HepG2 (cell line): ENCODE data around the gene OSM. TPM values are rescaled to one million over a fixed set of nuclear protein-coding genes. Genes with fewer than 3 reads are reported as not detected.

Source experiments
- ADNP ChIP-seq: sonication (generic); formaldehyde crosslinking; IDR thresholded peaks from 2 replicates; pipeline ENCODE4 v1.4.0; 2020; ENCODE audit warnings: missing genetic modification reagents
- ASH2L ChIP-seq: fragments of 300-600, 200-600 bp; sonication (generic); IDR thresholded peaks from 2 replicates; pipeline ENCODE4 v1.7.0; 2017; ENCODE audit warnings: low read depth, mild to moderate bottlenecking, moderate library complexity, mixed read lengths, low read length; ENCODE audit not compliant: insufficient read length
- E2F2 ChIP-seq: sonication (generic); formaldehyde crosslinking; IDR thresholded peaks from 2 replicates; pipeline ENCODE4 v1.4.0; 2020; ENCODE audit warnings: missing genetic modification reagents, borderline replicate concordance
- ERF ChIP-seq: IDR thresholded peaks from 2 replicates; pipeline ENCODE4 v1.6.1; 2018; ENCODE audit warnings: missing biosample characterization, missing genetic modification reagents
- HDAC2 ChIP-seq: sonication (generic); formaldehyde crosslinking; IDR thresholded peaks from 2 replicates; pipeline ENCODE4 v1.4.0; 2020; ENCODE audit warnings: missing genetic modification reagents
- HMGXB4 ChIP-seq, 2 experiments: sonication (generic) in 1 of 2; formaldehyde crosslinking in 1 of 2; IDR thresholded peaks; 2 replicates each; pipeline versions ENCODE4 v1.4.0 to v1.6.1; 2018 to 2020; ENCODE audit warnings: missing genetic modification reagents in 2 of 2, borderline replicate concordance in 1 of 2, low read depth in 1 of 2, mild to moderate bottlenecking in 1 of 2, missing biosample characterization in 1 of 2
- KAT8 ChIP-seq: IDR thresholded peaks from 2 replicates; pipeline ENCODE4 v1.6.1; 2016; ENCODE audit warnings: missing genetic modification reagents, missing compliant biosample characterization
- KLF12 ChIP-seq: sonication (generic); formaldehyde crosslinking; IDR thresholded peaks from 2 replicates; pipeline ENCODE4 v1.4.0; 2020; ENCODE audit warnings: missing genetic modification reagents, borderline replicate concordance
- PCBP1 ChIP-seq: fragments of 200-400 bp; formaldehyde crosslinking; IDR thresholded peaks from 2 replicates; pipeline ENCODE4 v1.6.1; 2017; ENCODE audit warnings: mild to moderate bottlenecking, low read depth, low read length, borderline replicate concordance
- RAD21 ChIP-seq: fragments of 450-650 bp; formaldehyde crosslinking; IDR thresholded peaks from 2 replicates; pipeline ENCODE4 v1.5.0; 2020; ENCODE audit warnings: mild to moderate bottlenecking
- SPEN ChIP-seq: sonication (generic); formaldehyde crosslinking; IDR thresholded peaks from 2 replicates; pipeline ENCODE4 v1.5.1; 2020; ENCODE audit warnings: low read depth, mild to moderate bottlenecking, missing genetic modification reagents
- STAG1 ChIP-seq: sonication (generic); formaldehyde crosslinking; IDR thresholded peaks from 2 replicates; pipeline ENCODE4 v1.4.0; 2020; ENCODE audit warnings: missing genetic modification reagents
- TFE3 ChIP-seq: IDR thresholded peaks from 2 replicates; pipeline ENCODE4 v1.6.1; 2016
- XRCC5 ChIP-seq: fragments of 200-400 bp; formaldehyde crosslinking; optimal IDR thresholded peaks from 2 replicates; pipeline ENCODE3; 2017; ENCODE audit warnings: mild to moderate bottlenecking, low read length
- ZFP91 ChIP-seq: sonication (generic); formaldehyde crosslinking; IDR thresholded peaks from 2 replicates; pipeline ENCODE4 v1.9.0; 2022; ENCODE audit warnings: missing genetic modification reagents, mild to moderate bottlenecking, borderline replicate concordance
- ZNF160 ChIP-seq: sonication (generic); formaldehyde crosslinking; IDR thresholded peaks from 2 replicates; pipeline ENCODE4 v1.8.0; 2022; ENCODE audit warnings: mild to moderate bottlenecking, inconsistent platforms, missing genetic modification reagents
- ZNF274 ChIP-seq: sonication (generic); formaldehyde crosslinking; IDR thresholded peaks from 2 replicates; pipeline ENCODE4 v1.5.1; 2020; ENCODE audit warnings: mild to moderate bottlenecking, missing genetic modification reagents
- ZNF292 ChIP-seq: sonication (generic); formaldehyde crosslinking; IDR thresholded peaks from 2 replicates; pipeline ENCODE4 v1.8.1; 2022; ENCODE audit warnings: mild to moderate bottlenecking, low read depth, missing genetic modification reagents, borderline replicate concordance
- ZNF674 ChIP-seq: sonication (generic); formaldehyde crosslinking; IDR thresholded peaks from 2 replicates; pipeline ENCODE4 v1.5.0; 2020; ENCODE audit warnings: low read depth, mild to moderate bottlenecking, missing genetic modification reagents
- ZNF800 ChIP-seq: sonication (generic); formaldehyde crosslinking; IDR thresholded peaks from 2 replicates; pipeline ENCODE4 v1.4.0; 2020; ENCODE audit warnings: missing genetic modification reagents
- polyA plus RNA-seq, 8 experiments: library from polyadenylated mRNA; depleted of rRNA in 3 of 8; stranded (reverse) in 7 of 8; unstranded in 1 of 8; fragments of >200 nt; fragmentation: Illumina TruSeq in 4 of 8; extraction: Trizol in 4 of 8; gene quantifications; 2 replicates each; pipeline versions ENCODE4 v1.2.1 to v1.2.3, GENCODE V29; 2011 to 2016; ENCODE audit warnings: low read depth in 4 of 8, missing spikeins in 1 of 8, mixed read lengths in 1 of 8; ENCODE audit not compliant: insufficient read depth in 1 of 8
- total RNA-seq, 5 experiments: library from RNA; depleted of rRNA; stranded (reverse); fragments of >200 nt; fragmentation: Illumina TruSeq; extraction: Trizol; gene quantifications; 2 replicates each; pipeline ENCODE4 v1.2.3, GENCODE V29; 2016; ENCODE audit warnings: low read depth in 1 of 5

The OSM gene
- total and polyA plus RNA-seq, 2 of the 13 experiments (the other 11 are each of a cell fraction or from before 2014, with no cell fraction given), result not detected

- 0 out of 2 replicates have a peak, but pooled peaks have one; percentile 20 for TF ChIP-seq ZNF800 (CRISPR knock-in tag)
- TF ChIP-seq STAG1 (CRISPR knock-in tag), result peak; percentile 77
- TF ChIP-seq ZNF160, result 0 out of 2 replicates have a peak, but pooled peaks have one; percentile 48
- TF ChIP-seq ZFP91, result peak; percentile 12; the same call in 1 of the 2 replicates
- TF ChIP-seq HMGXB4 (CRISPR knock-in tag; IDR thresholded peaks at IDR 0.05; ENCODE audit: borderline replicate concordance in 1 of 2, low read depth in 1 of 2), result peak; percentile 56 to 73; a peak in 1 of 4 replicates
- TF ChIP-seq ADNP, result peak; percentile 36; the same call in 1 of the 2 replicates
- TF ChIP-seq ZNF292 (CRISPR knock-in tag), result 0 out of 2 replicates have a peak, but pooled peaks have one; percentile 25
- TF ChIP-seq PCBP1, result no peak
- TF ChIP-seq KAT8, result peak; percentile 58; the same call in 1 of the 2 replicates
- TF ChIP-seq ZNF674 (CRISPR knock-in tag), result no peak
- TF ChIP-seq E2F2 (CRISPR knock-in tag), result no peak
- TF ChIP-seq ZNF274 (CRISPR knock-in tag), result no peak
- peak; percentile 65 for TF ChIP-seq XRCC5
- no peak for TF ChIP-seq TFE3
- peak; percentile 56; the same call in 1 of the 2 replicates for TF ChIP-seq SPEN (CRISPR knock-in tag)
- peak; percentile 41 for TF ChIP-seq ASH2L
- peak; percentile 16; the same call in 1 of the 2 replicates for TF ChIP-seq HDAC2 (CRISPR knock-in tag)
- peak; percentile 50; the same call in 1 of the 2 replicates for TF ChIP-seq ERF (CRISPR knock-in tag)
- peak; percentile 44; the same call in 1 of the 2 replicates for TF ChIP-seq KLF12
- peak; percentile 70 for TF ChIP-seq RAD21 (CRISPR knock-in tag)
Measured at GRCh38 chr22:30287648-30288418, 21.2 kb upstream of the OSM start (continued).
